Neuronal stem cell (in vitro differentiated cells): Measurements from ENCODE around the gene GSG1L2.

Experiments used
- DNase-seq: peaks from one replicate; pipeline ENCODE4 v3.0.0-alpha.2; 2013; ENCODE audit warnings: low spot score
- H2AFZ ChIP-seq: one replicate; pipeline ENCODE4 v1.6.1; 2013; ENCODE audit warnings: mild to moderate bottlenecking, low read length, inconsistent platforms
- H2AK5ac ChIP-seq: 2 replicates; pipeline ENCODE4 v1.6.1; 2013; ENCODE audit warnings: low read depth, mild to moderate bottlenecking, inconsistent platforms, low read length, moderate library complexity, mixed read lengths
- H2BK120ac ChIP-seq: 2 replicates; pipeline ENCODE4 v1.6.1; 2013; ENCODE audit warnings: low read depth, mild to moderate bottlenecking, inconsistent platforms, low read length, moderate library complexity, mixed read lengths
- H2BK12ac ChIP-seq: one replicate; pipeline ENCODE4 v1.6.1; 2013; ENCODE audit warnings: low read length, inconsistent platforms
- H2BK15ac ChIP-seq: 2 replicates; pipeline ENCODE4 v1.6.1; 2013; ENCODE audit warnings: mild to moderate bottlenecking, low read length, inconsistent platforms, mixed read lengths
- H2BK5ac ChIP-seq: one replicate; pipeline ENCODE4 v1.6.1; 2013; ENCODE audit warnings: inconsistent platforms, mild to moderate bottlenecking, low read length, moderate library complexity
- H3K14ac ChIP-seq: one replicate; pipeline ENCODE4 v1.6.1; 2013; ENCODE audit warnings: low read length, inconsistent platforms
- H3K18ac ChIP-seq: 2 replicates; pipeline ENCODE4 v1.6.1; 2013; ENCODE audit warnings: low read length, inconsistent platforms
- H3K23ac ChIP-seq: 2 replicates; pipeline ENCODE4 v1.6.1; 2013; ENCODE audit warnings: low read depth, mild to moderate bottlenecking, mixed read lengths, low read length, inconsistent platforms; ENCODE audit not compliant: poor library complexity
- H3K27ac ChIP-seq: replicated peaks from 3 replicates; pipeline ENCODE4 v1.5.1; 2013; ENCODE audit warnings: low read length, inconsistent platforms
- H3K27me3 ChIP-seq, 3 experiments: 2 replicates each; pipeline ENCODE4 v1.6.1; 2013; ENCODE audit warnings: low read length in 3 of 3, mild to moderate bottlenecking in 2 of 3, inconsistent platforms in 1 of 3, low read depth in 1 of 3, mixed read lengths in 1 of 3, moderate library complexity in 1 of 3; ENCODE audit not compliant: control insufficient read depth in 3 of 3, insufficient read depth in 3 of 3
- H3K36me3 ChIP-seq, 2 donors: replicated peaks in 1 of 2; 2 replicates each; pipeline ENCODE4 v1.6.1; 2013; ENCODE audit warnings: low read length in 2 of 2; ENCODE audit not compliant: control insufficient read depth in 2 of 2, insufficient read depth in 2 of 2
- H3K4ac ChIP-seq: 2 replicates; pipeline ENCODE4 v1.6.1; 2013; ENCODE audit warnings: inconsistent platforms, mild to moderate bottlenecking, low read length, moderate library complexity
- H3K4me1 ChIP-seq, 2 donors: 1 replicate in 1 of 2; 2 replicates in 1 of 2; pipeline ENCODE4 v1.6.1; 2013; ENCODE audit warnings: low read length in 2 of 2, low read depth in 1 of 2; ENCODE audit not compliant: control insufficient read depth in 2 of 2, insufficient read depth in 1 of 2
- H3K4me2 ChIP-seq: one replicate; pipeline ENCODE4 v1.6.1; 2013; ENCODE audit warnings: mild to moderate bottlenecking, low read length, inconsistent platforms; ENCODE audit not compliant: insufficient read depth, poor library complexity, severe bottlenecking
- H3K4me3 ChIP-seq, 2 donors: 2 replicates each; pipeline ENCODE4 v1.5.1; 2013; ENCODE audit warnings: low read length in 2 of 2, mild to moderate bottlenecking in 2 of 2, inconsistent platforms in 1 of 2, moderate library complexity in 1 of 2
- H3K79me1 ChIP-seq: one replicate; pipeline ENCODE4 v1.6.1; 2013; ENCODE audit warnings: low read depth, mild to moderate bottlenecking, inconsistent platforms, low read length, moderate library complexity
- H3K9ac ChIP-seq: one replicate; pipeline ENCODE4 v1.6.1; 2013; ENCODE audit warnings: mild to moderate bottlenecking, low read depth, low read length, inconsistent platforms; ENCODE audit not compliant: poor library complexity
- H3K9me3 ChIP-seq, 2 donors: replicated peaks in 1 of 2; 2 replicates each; pipeline versions ENCODE3 to v1.6.1; 2013; ENCODE audit warnings: low read length in 2 of 2, mild to moderate bottlenecking in 2 of 2, inconsistent platforms in 1 of 2, low read depth in 1 of 2, mixed read lengths in 1 of 2, moderate library complexity in 1 of 2; ENCODE audit not compliant: control insufficient read depth in 2 of 2, insufficient read depth in 1 of 2
- H4K8ac ChIP-seq: one replicate; pipeline ENCODE4 v1.6.1; 2013; ENCODE audit warnings: low read depth, mild to moderate bottlenecking, inconsistent platforms, low read length, moderate library complexity
- H4K91ac ChIP-seq: one replicate; pipeline ENCODE4 v1.6.1; 2013; ENCODE audit warnings: low read length, low read depth, mild to moderate bottlenecking, inconsistent platforms; ENCODE audit not compliant: poor library complexity
- WGBS, 2 donors: extraction: QIAGEN DNeasy Blood & Tissue Kit; methylation state at CpG; one replicate each; pipeline ENCODE4 v1.1.7; 2013; ENCODE audit warnings: missing lambda C conversion rate in 2 of 2, mixed read lengths in 1 of 2; ENCODE audit not compliant: insufficient read length in 2 of 2, insufficient replicate concordance in 1 of 2; ENCODE audit errors: extremely low coverage in 2 of 2; 5-methylcytosine and 5-hydroxymethylcytosine counted together

Gene GSG1L2

DNA sequence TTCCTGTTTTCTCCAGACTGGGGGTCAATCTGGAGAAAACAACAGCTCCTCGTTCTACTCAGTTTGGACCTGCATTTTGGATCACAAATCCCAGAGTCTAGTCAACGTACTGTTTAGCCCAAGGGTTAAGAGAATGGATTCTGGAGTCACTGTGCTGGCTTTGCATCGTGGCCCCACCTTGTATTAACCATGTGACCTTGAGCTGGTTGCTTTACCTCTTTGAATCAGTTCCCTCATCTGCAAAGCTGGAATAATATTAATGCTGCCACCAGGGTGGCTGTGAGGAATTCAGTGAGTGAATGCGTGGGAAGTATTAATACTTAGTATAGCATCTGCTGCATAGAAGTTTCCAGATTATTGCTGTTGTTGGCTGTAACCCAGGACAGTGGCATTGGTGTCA, 19.2 kb downstream of the GSG1L2 start:
- Histone ChIP-seq H2BK120ac (no peak overlapping the region), H3K4me3 (no peak overlapping the region), H3K36me3 (no peaks in the 10 kb centered on the region), H3K79me1 (no peaks in the 10 kb centered on the region), H4K8ac (no peak overlapping the region), H3K4me1 (no peaks in the 10 kb centered on the region), H3K9ac (no peak overlapping the region), H3K4ac (no peak overlapping the region), H2BK5ac (no peak overlapping the region), H3K23ac (no peak overlapping the region), H3K18ac (no peak overlapping the region), H2AK5ac (no peak overlapping the region), H3K4me2 (no peak overlapping the region), H2BK12ac (no peak overlapping the region), H3K27ac (no peak overlapping the region), H2BK15ac (no peak overlapping the region), H3K9me3 (peaks cover 0 to 1% of the 10 kb centered on the region in 2 donors), H3K14ac (no peak overlapping the region), H4K91ac (no peak overlapping the region), H2AFZ (no peak overlapping the region), H3K27me3 (no peaks in the 10 kb centered on the region)
- no peak for DNase-seq
- no CpG with 5 or more reads among the region's 4 CpGs for WGBS, 2 donors

DNA sequence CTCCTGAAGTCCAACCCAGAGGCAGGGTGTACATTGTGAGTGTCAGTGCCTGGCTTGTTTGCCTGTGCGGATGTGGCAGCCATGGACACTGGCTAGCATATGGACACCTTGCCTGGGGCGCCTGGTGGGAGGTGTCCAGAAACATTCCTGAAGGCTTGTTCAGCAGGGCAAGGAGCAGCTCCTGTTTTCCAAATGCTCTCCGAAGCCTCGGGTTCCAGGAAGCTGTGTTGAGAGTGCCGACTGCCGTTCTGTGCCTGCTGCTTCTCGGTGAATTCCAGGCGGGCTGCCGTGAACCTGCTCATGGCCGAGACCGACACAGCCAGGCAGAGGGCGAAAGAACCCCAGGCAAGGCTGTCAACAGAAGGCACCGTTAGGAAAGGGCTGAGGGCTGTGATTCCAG, 19.6 kb downstream of the GSG1L2 start:
- H4K8ac ChIP-seq = no peak overlapping the region
- DNase-seq = no peak
- H3K27me3 ChIP-seq = no peaks in the 10 kb centered on the region
- H3K4me2 ChIP-seq = no peak overlapping the region
- no peak overlapping the region for H2BK12ac ChIP-seq
- H2BK120ac ChIP-seq = no peak overlapping the region
- no peak overlapping the region for H2AK5ac ChIP-seq
- no peak overlapping the region for H3K14ac ChIP-seq
- H3K36me3 ChIP-seq = no peaks in the 10 kb centered on the region
- no CpG with 5 or more reads among the region's 13 CpGs for WGBS, 2 donors
- H3K27ac ChIP-seq = no peak overlapping the region
- H4K91ac ChIP-seq = no peak overlapping the region
- no peak overlapping the region for H3K9ac ChIP-seq
- H3K9me3 ChIP-seq = peaks cover 0 to 1% of the 10 kb centered on the region in 2 donors
- no peaks in the 10 kb centered on the region for H3K79me1 ChIP-seq
- no peak overlapping the region for H3K4ac ChIP-seq
- no peak overlapping the region for H3K23ac ChIP-seq
- H2AFZ ChIP-seq = no peak overlapping the region
- H2BK5ac ChIP-seq = no peak overlapping the region
- no peak overlapping the region for H2BK15ac ChIP-seq
- no peak overlapping the region for H3K18ac ChIP-seq
- no peaks in the 10 kb centered on the region for H3K4me1 ChIP-seq
- H3K4me3 ChIP-seq = no peak overlapping the region

DNA sequence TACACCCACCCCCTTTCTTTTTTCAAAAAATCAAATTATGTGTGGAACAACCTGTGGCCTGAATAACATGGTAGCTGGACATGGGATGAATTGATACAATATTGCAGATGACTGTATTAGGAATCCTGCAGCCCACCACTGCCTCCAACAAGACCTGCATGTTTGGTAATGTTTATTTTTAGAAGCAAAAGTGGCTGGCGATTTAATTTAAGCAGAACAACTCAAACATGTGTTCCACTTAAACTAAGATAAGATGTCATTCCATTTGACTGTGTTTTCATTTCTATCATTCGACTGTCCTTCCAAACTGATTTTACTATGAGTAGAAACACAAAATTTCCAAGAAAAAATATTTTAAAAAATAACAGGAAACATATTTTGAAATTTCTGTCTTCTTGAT, 20.4 kb downstream of the GSG1L2 start:
- no peaks in the 10 kb centered on the region for H3K36me3 ChIP-seq
- H2BK15ac ChIP-seq = no peak overlapping the region
- WGBS, 2 donors = no CpG with 5 or more reads among the region's 2 CpGs
- no peak for DNase-seq
- H3K18ac ChIP-seq = no peak overlapping the region
- no peak overlapping the region for H3K4me3 ChIP-seq
- no peak overlapping the region for H2AK5ac ChIP-seq
- H3K79me1 ChIP-seq = no peaks in the 10 kb centered on the region
- H3K4ac ChIP-seq = no peak overlapping the region
- no peak overlapping the region for H3K9ac ChIP-seq
- H3K9me3 ChIP-seq = peaks cover 0 to 1% of the 10 kb centered on the region in 2 donors
- H3K14ac ChIP-seq = no peak overlapping the region
- H3K23ac ChIP-seq = no peak overlapping the region
- H3K27ac ChIP-seq = no peak overlapping the region
- H2BK5ac ChIP-seq = no peak overlapping the region
- no peaks in the 10 kb centered on the region for H3K4me1 ChIP-seq
- H2BK120ac ChIP-seq = no peak overlapping the region
- no peak overlapping the region for H2BK12ac ChIP-seq
- no peak overlapping the region for H4K8ac ChIP-seq
- no peak overlapping the region for H3K4me2 ChIP-seq
- H3K27me3 ChIP-seq = no peaks in the 10 kb centered on the region
- no peak overlapping the region for H2AFZ ChIP-seq
- H4K91ac ChIP-seq = no peak overlapping the region

DNA sequence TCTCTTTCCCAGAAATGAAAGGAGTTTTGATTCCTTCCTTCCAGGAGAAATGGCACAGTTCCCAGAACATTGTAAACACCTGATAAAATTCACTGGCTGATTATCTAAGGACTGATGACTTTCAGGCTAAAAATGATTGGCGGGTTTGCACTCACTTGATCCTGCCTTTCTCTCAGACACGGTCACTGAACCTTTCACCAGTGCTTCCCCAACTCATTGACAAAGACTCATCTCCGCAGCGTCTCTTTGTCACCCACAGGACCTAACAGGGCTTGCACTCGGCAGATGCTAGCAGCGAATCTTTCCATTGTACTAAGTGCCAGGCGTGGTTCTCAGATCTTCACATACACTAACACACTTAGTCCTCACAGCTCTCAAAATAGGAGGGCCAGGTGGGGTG, 23.2 kb downstream of the GSG1L2 start:
- WGBS, 2 donors = no CpG with 5 or more reads among the region's 7 CpGs
- Histone ChIP-seq H3K27me3 (no peaks in the 10 kb centered on the region), H2BK120ac (no peak overlapping the region), H3K4me3 (no peak overlapping the region), H3K36me3 (no peaks in the 10 kb centered on the region), H4K8ac (no peak overlapping the region), H3K4ac (no peak overlapping the region), H3K14ac (no peak overlapping the region), H3K4me1 (no peaks in the 10 kb centered on the region), H3K27ac (no peak overlapping the region), H2BK5ac (no peak overlapping the region), H4K91ac (no peak overlapping the region), H3K23ac (no peak overlapping the region), H2BK12ac (no peak overlapping the region), H3K9ac (no peak overlapping the region), H3K9me3 (peaks cover 0 to 1% of the 10 kb centered on the region in 2 donors), H3K79me1 (no peaks in the 10 kb centered on the region), H3K18ac (no peak overlapping the region), H2BK15ac (no peak overlapping the region), H2AK5ac (no peak overlapping the region), H3K4me2 (no peak overlapping the region), H2AFZ (peak overlapping the region; percentile 11)
- DNase-seq = no peak
